Mucosa of descending colon (tissue), 3 donors: ENCODE measurements around the gene IFT43. TPM values are rescaled to one million over a fixed set of nuclear protein-coding genes. Genes with fewer than 3 reads are reported as not detected.

Source experiments
- ATAC-seq: fragments of 200-7000 bp; cut with Tn5 transposase; one replicate; pipeline ENCODE4 v1.9.1; 2020; ENCODE audit warnings: mild to moderate bottlenecking, moderate library complexity
- DNase-seq, 3 donors: peaks; one replicate each; pipeline ENCODE4 v3.0.0-alpha.2; 2020
- H3K36me3 ChIP-seq: fragments of 200-600 bp; one replicate; pipeline ENCODE4 v1.8.0; 2021; ENCODE audit warnings: low read depth, mild to moderate bottlenecking
- H3K4me1 ChIP-seq: fragments of 200-600 bp; one replicate; pipeline ENCODE4 v1.8.0; 2021; ENCODE audit warnings: low read depth, mild to moderate bottlenecking
- H3K4me3 ChIP-seq: fragments of 200-600 bp; one replicate; pipeline ENCODE4 v1.8.0; 2021; ENCODE audit warnings: mild to moderate bottlenecking
- H3K9me3 ChIP-seq: fragments of 200-600 bp; one replicate; pipeline ENCODE4 v1.8.0; 2021; ENCODE audit warnings: mild to moderate bottlenecking
- CTCF ChIP-seq: fragments of 200-600 bp; IDR thresholded peaks from one replicate; pipeline ENCODE4 v1.8.0; 2022; ENCODE audit warnings: antibody characterized with exemption, mild to moderate bottlenecking
- intact Hi-C, 2 donors: fragments of 100-400 bp; cut with DNase I in 1 of 2; cut with micrococcal nuclease in 1 of 2; formaldehyde crosslinking; loops; one replicate each; pipeline versions ENCODE4 v1.11.0 to v1.11.1; 2022; cut with DNase I, micrococcal nuclease
- total RNA-seq, 3 donors: library from RNA; stranded (reverse); fragmentation: NEBNext Ultra II Directional in 2 of 3; extraction: Animal tissue kit (Norgen Biotek cat#: 25700) in 2 of 3; gene quantifications; one replicate each; pipeline versions ENCODE4 v1.2.1 to v1.2.4, GENCODE V29; 2021 to 2023
- donor health status: DM: no; HTN: no; CAD: no; lungs with moderate emphysema.
- donor health status: DM: no; HTN: no; CAD: no.
- donor health status: DM: no; HTN: yes; CAD: no.

IFT43 gene
- total RNA-seq, 3 donors from 2014 or later, result 27.3 to 64.0 (median 27.5) TPM

- Histone ChIP-seq H3K4me3 (no peak overlapping the region), H3K36me3 (no peaks in the 10 kb centered on the region), H3K4me1 (no peaks in the 10 kb centered on the region), H3K9me3 (no peaks in the 10 kb centered on the region)
- ATAC-seq (no peak), DNase-seq (no peak)
- TF ChIP-seq CTCF, result no peak
- intact Hi-C loops, result no loop called here
Observed at GRCh38 chr14:76131071-76131965, 145.8 kb downstream of the IFT43 start.

DNA sequence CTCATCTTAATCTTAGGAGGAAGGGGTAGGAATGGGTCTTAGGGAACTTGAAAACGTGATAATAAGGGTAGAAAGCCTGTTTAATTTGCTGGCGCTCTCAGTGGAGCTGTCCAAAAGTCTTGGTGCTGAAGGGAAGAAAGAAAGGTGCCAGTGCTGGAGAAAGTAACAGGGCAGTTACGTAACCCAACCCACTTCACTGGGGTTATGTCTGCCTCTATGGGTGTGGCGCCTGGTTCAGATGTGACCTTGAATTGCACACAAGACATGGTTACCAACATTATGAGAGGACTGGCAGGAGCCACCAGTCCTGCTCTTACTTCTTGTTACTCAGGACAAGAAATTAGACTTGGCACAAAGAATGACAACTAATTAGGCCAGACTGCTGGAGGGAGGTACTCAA, 147.5 kb downstream of the IFT43 start:
- intact Hi-C loops, result no loop called here
- Histone ChIP-seq H3K4me1 (no peaks in the 10 kb centered on the region), H3K36me3 (no peaks in the 10 kb centered on the region), H3K9me3 (no peaks in the 10 kb centered on the region), H3K4me3 (no peak overlapping the region)
- ATAC-seq (no peak), DNase-seq (no peak)
- no peak for TF ChIP-seq CTCF

Other genes starting within 250 kb of the IFT43 start
- gene TGFB3, start 3.8 kb upstream of the IFT43 start, total RNA-seq, result 10 to 100 TPM in 1 of 3 donors, 1 to 10 TPM in 2; 5.2 to 13.0 (median 5.7) TPM
- gene GPATCH2L, start 166.2 kb downstream of the IFT43 start, total RNA-seq, result 10 to 100 TPM; 33.9 to 59.3 (median 40.9) TPM